ENCODE results near the gene TMEM161B.
"Not testable (repeated sequence)": the region's sequence is repeated elsewhere in the genome, so short reads cannot be mapped to it uniquely, and the experiment has no call there.

Gene TMEM161B

DNA sequence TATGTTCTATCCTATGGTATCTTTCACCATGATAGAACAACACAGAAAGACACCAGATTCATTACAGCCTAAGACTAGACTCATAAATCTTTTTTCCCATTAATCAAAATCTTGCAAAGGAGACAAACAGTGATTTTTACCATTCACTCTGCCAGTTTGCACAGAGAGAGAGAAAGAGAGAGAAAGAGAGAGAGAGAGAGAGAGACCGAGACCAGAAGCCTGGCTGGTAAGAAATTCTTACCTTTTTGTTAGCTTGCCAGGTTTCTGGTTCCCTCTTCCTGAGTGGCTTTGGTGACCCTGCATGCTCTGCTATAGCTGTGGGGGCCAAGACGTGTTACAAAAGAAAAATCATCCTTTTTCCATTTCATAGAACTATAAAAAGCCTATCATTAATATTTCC, 18.6 kb downstream of the TMEM161B start:
- TF ChIP-seq, protein P1, sequence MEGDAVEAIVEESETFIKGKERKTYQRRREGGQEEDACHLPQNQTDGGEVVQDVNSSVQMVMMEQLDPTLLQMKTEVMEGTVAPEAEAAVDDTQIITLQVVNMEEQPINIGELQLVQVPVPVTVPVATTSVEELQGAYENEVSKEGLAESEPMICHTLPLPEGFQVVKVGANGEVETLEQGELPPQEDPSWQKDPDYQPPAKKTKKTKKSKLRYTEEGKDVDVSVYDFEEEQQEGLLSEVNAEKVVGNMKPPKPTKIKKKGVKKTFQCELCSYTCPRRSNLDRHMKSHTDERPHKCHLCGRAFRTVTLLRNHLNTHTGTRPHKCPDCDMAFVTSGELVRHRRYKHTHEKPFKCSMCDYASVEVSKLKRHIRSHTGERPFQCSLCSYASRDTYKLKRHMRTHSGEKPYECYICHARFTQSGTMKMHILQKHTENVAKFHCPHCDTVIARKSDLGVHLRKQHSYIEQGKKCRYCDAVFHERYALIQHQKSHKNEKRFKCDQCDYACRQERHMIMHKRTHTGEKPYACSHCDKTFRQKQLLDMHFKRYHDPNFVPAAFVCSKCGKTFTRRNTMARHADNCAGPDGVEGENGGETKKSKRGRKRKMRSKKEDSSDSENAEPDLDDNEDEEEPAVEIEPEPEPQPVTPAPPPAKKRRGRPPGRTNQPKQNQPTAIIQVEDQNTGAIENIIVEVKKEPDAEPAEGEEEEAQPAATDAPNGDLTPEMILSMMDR (conservative IDR thresholded peaks at IDR 0.05; ENCODE audit: low read depth, low read length): no peak
- no peak for DNase-seq (ENCODE audit: low read depth)
- no peak overlapping the region for H3K4me3 ChIP-seq (ENCODE audit: low read depth, low read length)

DNA sequence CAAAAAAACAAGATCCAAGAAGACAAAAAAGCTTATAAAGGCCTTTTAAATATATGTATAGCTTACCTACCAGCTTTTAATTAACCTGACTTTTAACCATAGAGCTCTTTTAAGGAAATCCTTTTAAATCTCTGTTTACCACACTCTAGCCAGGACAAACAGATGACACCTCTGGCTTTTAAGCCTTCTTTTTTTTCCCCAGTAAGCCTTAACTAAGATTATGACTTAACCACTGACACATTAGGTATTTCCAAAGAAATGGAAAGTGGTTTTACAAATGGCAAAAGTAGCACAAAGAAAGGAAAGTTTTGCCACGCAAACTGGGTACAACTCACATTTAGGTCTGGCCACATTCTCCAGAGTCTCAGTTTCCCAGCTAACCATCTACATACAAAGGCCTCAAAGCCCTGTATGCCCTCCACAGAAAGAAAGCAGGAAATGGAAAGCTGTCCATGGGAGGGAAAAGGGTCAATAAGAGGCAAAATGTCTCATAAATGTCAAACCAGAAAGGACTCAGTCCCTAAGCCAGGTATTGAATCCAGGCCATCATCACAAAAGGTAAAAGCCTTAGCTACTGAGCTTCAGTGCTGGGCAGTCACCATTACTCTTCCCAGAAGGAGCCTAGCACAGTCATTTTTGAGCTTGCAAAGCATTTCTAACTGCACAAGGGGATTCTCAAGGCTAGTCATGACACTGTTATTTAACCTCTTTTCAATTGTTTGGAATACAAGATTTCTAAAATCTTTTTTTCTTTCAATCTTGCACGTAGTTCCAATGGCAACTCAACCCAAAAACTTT, 19.7 kb downstream of the TMEM161B start:
- TF ChIP-seq, protein P1 (conservative IDR thresholded peaks at IDR 0.05; ENCODE audit: low read depth, low read length): no peak
- no peak overlapping the region for H3K4me3 ChIP-seq (ENCODE audit: low read depth, low read length)
- DNase-seq (ENCODE audit: low read depth): no peak

DNA sequence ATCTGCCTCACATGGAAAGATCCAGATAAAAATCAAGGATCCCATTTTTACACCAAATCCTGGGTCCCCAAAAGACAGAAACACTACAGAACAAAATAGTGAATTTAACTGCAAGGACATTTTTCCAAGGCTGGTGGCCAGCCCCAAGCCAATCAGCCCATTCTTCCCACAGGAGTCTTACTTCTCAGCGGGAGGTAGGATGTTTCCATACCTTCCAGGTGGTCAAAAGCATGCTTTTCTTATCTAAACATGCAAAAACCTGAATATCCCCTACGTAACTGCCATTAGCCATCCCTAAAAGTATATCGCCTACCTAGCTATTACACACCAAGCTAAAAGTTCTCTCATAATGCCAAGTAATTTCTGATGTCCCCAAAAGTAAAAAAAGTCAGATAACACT, 20.6 kb downstream of the TMEM161B start:
- no peak overlapping the region for H3K4me3 ChIP-seq (ENCODE audit: low read depth, low read length)
- TF ChIP-seq, protein P1 (conservative IDR thresholded peaks at IDR 0.05; ENCODE audit: low read depth, low read length): no peak
- DNase-seq (ENCODE audit: low read depth): no peak

DNA sequence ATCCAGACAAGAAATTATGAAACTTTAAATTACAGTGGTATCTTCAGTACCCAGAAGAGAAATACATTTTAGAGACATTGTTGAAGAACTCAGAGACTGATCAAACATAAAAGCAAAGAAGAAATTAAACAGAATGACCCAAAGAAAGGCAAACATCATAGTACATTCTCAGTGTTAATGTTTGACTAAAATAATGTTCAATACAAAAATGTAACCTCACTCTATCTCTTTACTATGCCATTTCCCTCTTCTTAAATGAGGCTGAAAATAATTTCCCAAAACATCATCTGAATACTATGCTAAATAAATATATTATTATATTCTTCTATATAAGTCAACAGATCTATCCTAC, 22.8 kb downstream of the TMEM161B start:
- H3K4me3 ChIP-seq (ENCODE audit: low read depth, low read length): no peak overlapping the region
- no peak for DNase-seq (ENCODE audit: low read depth)
- TF ChIP-seq, protein P1 (conservative IDR thresholded peaks at IDR 0.05; ENCODE audit: low read depth, low read length): no peak

DNA sequence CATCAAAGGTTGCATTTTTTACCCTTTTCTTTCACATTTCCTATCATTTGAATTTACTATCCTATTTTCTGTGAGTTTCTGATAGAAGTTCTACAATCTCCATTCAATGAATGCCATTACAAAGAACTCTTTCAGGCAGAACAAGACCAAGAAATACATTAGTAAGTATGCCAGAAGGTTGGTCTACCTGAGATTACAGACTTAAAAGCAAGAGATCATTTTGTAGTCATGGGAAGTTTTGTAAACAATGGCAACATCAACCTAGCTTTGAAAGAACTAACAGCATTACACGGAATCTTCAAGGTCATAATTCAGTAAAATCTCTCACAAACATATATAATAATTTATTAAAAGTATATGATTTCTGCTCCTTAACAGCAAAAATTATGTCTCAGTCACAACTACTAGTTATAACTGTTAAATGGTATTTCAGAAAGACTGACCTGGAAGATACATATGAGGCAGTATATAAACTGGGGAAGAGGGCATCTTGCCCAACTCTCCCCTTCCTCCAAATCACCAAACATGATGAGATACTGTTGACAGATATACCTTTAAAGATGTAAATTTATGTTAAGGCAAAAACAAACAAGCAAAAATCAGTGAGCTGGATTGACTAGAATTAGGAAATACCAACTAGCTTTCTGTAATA, 23.3 kb downstream of the TMEM161B start:
- TF ChIP-seq, protein P1 (conservative IDR thresholded peaks at IDR 0.05; ENCODE audit: low read depth, low read length): no peak
- DNase-seq (ENCODE audit: low read depth): no peak
- no peak overlapping the region for H3K4me3 ChIP-seq (ENCODE audit: low read depth, low read length)

DNA sequence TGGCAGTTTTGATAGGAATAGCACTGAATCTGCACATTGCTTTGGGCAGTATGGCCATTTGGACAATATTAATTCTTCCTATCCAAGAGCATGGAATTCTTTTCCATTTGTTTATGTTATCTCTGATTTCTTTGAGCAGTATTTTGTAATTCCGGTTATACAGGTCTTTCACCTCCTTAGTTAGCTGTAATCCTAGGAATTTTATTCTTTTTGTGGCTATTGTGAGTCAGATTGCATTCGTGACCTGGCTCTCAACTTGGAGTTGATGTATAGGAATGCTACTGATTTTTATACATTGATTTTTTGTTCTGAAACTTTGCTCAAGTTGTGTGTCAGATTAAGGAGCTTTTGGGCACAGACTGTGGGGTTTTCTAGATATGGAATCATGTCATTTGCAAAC, 24.0 kb downstream of the TMEM161B start:
- no peak overlapping the region for H3K4me3 ChIP-seq (ENCODE audit: low read depth, low read length)
- TF ChIP-seq, protein P1 (conservative IDR thresholded peaks at IDR 0.05; ENCODE audit: low read depth, low read length): no peak
- DNase-seq (ENCODE audit: low read depth): peak; percentile 39

DNA sequence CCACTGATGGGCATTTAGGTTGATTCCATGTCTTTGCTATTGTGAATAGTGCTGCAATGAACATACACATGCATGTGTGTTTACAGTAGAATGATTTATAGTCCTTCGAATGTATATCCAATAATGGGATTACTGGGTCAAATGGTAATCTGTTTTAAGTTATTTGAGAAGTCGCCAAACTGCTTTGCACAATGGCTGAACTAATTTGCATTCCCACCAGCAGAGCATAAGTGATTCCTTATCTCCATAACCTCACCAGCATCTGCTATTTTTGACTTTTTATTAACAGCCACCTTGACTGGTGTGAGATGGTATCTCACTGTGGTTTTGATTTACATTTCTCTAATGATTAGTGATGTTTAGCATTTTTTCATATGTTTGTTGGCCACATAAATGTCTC, 25.2 kb downstream of the TMEM161B start:
- DNase-seq (ENCODE audit: low read depth); H3K4me3 ChIP-seq (ENCODE audit: low read depth, low read length): not testable (repeated sequence)
